HG03432 (cell line): ENCODE measurements around the gene KLF6.

Experiments
- ATAC-seq: cut with Tn5 transposase; IDR thresholded peaks from one replicate; pipeline ENCODE4 v1.9.1; 2021; ENCODE audit warnings: mild to moderate bottlenecking, moderate library complexity; ENCODE audit not compliant: unreplicated experiment

KLF6 gene

GRCh38 chr10:3790272-3790671 lies 5.3 kb upstream of the KLF6 start:
- no peak for ATAC-seq

GRCh38 chr10:3789621-3790020 lies 4.6 kb upstream of the KLF6 start:
- ATAC-seq: no peak

- ATAC-seq: no peak
Observed at GRCh38 chr10:3787816-3788215, 2.8 kb upstream of the KLF6 start.

GRCh38 chr10:3787016-3787400 lies 2.0 kb upstream of the KLF6 start:
- ATAC-seq: no peak

DNA sequence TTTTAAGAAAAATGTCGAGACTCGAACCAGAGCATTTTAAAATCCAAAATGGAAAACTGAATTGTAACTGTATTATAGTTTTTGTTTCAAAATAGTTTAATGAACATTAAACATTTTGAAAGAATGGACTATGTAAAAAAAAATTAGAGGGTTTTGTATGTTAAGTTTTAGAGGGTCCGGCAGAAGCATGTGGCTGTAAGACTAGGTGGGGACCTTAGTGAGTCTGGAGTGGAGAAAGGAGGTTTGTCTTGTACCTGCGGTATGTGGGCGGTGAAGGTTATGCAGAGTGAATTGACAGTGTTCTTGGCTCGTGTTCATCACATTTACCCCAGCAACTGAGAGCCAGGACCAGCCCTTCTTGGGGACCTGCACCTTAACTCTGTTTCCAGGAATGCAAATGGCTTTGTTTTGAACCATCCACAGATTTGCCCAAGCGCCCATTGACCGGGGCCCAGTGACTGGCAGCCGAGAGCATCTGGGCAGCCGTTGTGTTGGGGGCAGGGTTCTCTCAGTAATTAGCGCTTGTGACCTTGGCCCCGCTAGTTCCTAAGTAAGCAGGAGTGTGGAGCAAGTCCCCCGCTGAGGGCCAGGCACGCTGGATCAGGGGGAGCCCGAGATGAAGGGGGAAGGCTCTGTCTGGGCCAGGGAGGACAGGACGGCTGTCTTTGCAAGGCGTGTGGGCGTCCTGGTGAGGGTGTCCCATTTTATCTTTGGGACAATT lies 1.4 kb upstream of the KLF6 start:
- no peak for ATAC-seq

- no peak for ATAC-seq
Observed at GRCh38 chr10:3785851-3786271, 852 bp upstream of the KLF6 start.

DNA sequence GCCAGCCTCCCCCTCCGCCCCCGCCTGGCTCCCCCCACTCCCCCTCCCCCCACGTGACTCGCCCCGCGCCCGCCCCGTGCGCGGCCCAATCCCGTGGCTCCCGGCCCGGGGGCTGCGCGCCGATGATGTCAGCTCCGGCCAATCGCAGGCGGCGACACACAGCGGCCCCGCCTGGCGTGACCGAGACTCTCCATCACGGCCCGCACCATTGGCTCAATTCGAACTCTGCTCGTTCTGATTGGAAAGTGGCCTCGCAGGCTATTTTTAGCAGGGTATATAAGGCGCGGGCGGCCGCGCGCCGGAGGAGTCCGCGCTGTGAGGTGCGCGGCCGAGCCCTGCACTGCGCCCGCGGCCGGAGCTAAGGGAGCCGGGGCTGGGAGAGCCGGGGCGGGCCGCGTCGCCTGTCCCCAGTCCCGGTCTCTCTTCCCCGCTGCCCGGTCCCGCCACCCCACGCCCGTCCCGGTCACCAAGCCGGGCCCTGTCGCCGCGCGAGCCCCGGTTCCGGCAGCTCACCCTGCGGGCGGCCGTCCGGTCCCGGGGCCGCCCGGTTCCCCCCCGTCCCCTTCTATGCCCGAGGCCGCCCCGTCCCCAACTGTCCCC lies 342 bp upstream of the KLF6 start:
- ATAC-seq: peak; percentile 80

DNA sequence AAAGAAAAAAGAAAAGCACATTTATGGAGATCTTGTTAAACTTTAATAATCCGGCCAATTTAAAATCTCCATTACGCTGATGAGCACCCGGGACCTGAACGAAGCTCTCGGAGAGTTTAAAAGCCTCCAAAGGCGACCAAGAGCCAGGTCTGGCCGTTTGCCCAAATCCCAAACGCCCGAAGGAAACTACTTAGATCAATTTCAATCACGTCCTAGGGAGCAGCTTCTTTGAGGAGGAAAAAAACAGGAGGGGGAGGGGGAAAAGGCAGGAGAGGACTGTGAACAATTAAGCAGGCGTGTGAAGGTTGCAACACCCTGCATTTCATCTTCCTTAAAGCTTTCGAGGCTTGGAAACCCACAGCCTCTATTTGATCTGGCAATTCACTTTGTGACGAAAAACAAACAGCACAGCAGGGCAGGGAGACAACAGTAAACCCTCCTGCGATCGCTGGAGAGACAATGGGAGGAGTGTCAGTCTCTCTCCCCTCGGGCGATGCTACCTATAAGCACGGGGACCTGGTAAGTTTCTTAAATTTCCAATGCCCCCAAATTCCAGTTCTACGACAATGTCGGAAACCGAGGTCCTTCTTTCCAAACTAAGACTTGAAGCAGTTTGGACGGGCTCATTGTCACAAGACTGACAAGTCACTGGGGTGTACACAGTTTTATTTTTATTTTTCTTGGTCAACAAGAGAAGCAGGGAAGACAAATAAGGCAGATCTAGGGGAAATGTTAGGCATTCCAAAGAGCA lies 1.2 kb downstream of the KLF6 start:
- no peak for ATAC-seq

DNA sequence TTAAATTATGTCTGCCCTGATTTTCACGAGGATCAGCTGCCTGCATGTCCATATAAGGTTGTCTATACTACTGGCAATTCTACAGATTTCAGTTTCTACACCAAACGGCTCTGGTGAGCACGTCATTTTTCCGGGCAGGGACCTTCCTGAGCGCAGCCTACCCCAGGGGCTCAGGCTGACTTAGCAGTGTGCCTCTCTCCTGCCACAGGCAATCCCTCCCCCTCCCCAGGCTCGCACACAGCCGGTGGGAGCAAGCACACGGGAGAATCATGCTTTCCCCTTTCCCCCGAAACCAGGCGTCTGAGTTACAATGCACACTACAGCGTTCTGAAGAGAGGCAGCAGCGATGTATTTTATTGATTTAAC lies 1.7 kb downstream of the KLF6 start:
- ATAC-seq: peak; percentile 29

- peak; percentile 17 for ATAC-seq
Observed at GRCh38 chr10:3782451-3783315, 2.3 kb downstream of the KLF6 start.

GRCh38 chr10:3782146-3782450 lies 2.9 kb downstream of the KLF6 start:
- no peak for ATAC-seq

GRCh38 chr10:3781468-3782145 lies 3.4 kb downstream of the KLF6 start:
- ATAC-seq: no peak

GRCh38 chr10:3780771-3781467 lies 4.1 kb downstream of the KLF6 start:
- no peak for ATAC-seq

- no peak for ATAC-seq
Observed at GRCh38 chr10:3780021-3780770, 4.8 kb downstream of the KLF6 start.

DNA sequence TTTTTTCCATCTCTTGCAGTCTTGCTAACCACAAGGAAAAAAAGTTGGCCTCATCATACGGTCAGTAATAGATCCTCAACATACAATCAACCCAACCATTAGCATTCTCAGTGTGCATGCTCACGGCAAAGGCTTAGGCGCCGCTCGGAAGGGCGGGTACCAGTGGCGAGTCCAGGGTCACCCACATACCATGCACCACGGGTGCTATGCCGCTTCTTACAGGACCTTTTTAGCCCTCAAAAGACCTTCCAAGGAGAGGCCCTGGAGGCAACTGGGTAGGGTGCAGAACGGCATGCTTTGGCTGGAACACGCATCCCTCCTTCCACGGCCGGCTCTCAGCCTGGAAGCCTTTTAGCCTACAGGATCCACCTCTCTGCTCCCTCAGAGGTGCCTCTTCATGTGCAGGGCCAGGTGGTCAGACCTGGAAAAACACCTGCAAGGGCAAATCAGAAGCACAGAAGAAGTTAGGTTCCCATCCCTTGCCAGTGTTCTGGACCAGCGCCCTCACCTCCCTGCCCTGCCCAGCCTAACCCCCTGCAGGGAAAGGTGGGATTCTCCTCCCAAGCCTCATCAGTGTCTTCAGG lies 5.8 kb downstream of the KLF6 start:
- ATAC-seq: no peak

DNA sequence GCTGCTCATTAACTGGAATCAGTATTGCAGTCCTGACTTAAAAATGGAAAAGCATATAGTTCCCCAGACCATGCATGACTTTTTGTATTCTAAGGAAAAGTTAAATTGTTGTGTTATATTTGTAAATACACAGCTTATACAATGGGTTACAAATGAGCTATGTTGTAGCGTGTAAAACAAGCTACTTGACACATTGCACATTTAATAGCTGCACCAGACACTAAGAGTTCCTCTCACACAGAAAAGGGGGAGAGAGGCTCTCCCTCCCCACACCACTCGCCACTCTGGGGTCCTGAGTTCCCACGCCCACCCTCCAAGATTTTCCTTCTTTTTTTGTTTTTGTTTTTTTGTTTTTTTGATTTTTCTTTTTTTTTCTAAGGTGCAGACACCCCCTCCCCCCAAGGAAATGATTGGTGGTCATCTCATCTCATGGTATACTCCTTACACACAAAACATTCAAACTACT lies 6.3 kb downstream of the KLF6 start:
- ATAC-seq: no peak

DNA sequence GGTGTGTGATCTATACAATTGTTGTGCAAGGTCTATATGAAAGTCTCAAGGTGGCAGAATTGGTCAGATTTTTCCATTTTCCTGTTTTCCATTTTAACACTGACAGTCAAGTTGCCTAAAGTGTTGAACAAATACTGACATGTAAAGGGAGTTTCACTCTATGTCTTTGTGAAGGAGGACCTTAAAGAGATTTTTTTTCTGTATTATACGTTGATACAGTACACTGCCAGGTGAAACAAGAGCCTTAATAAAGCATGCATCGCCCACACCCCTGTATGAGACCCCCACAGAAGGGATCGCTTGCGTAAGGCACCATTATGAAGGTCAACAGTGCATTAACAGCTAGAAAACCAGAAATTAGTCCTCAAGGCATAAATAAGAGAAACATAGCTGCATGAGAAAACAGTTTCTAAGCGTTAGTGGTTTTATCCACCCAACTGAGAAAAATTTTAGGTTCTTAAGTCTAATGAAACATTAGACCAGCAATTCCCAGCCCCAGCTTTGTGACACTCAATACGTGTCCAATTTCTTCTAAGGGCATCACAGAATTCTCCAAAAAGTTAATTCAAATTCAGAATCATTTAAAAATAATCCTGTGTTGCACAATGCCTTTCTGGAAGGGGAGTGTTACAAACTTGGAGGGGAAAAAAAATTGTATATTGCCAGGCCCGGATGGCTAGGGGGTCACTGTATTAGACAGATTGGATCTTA lies 6.9 kb downstream of the KLF6 start:
- ATAC-seq: no peak

- no peak for ATAC-seq
Observed at GRCh38 chr10:3776796-3777571, 8.0 kb downstream of the KLF6 start.
